Panc1 (cell line): ENCODE measurements around the gene ZNF12. TPM values are rescaled to one million over a fixed set of nuclear protein-coding genes. Genes with fewer than 3 reads are reported as not detected.

Source experiments
- ATAC-seq: fragments of 200-7000 bp; cut with Tn5 transposase; 2 replicates; pipeline ENCODE4 v1.9.1; 2020; ENCODE audit warnings: mild to moderate bottlenecking, moderate library complexity
- BruUV-seq: library from RNA; stranded (reverse); fragments of 400-500 nt; replicated peaks from 2 replicates; lab custom pipeline; 2021; lab: Mats Ljungman, UMichigan
- CTCF ChIA-PET: fragments of 300-600 bp; sonication (Branson Sonifier 250); formaldehyde crosslinking; loops from one replicate; lab custom pipeline; 2022; ENCODE audit warnings: antibody characterized with exemption; lab: Charles Lee
- POLR2A ChIA-PET: fragments of 300-600 bp; sonication (Branson Sonifier 250); formaldehyde crosslinking; loops from one replicate; lab custom pipeline; 2022; ENCODE audit warnings: antibody characterized with exemption; lab: Charles Lee
- DNase-seq: peaks from one replicate; pipeline ENCODE4 v3.0.0-alpha.2; 2010; ENCODE audit warnings: low read depth, low spot score
- H3K27ac ChIP-seq: 2 replicates; pipeline ENCODE4 v1.5.1; 2011; ENCODE audit warnings: mild to moderate bottlenecking, low read length, inconsistent platforms
- H3K27me3 ChIP-seq: fragments of 200-500 bp; sonication (Bioruptor generic); 2 replicates; pipeline ENCODE4 v1.6.0; 2014; ENCODE audit warnings: low read length, inconsistent platforms; ENCODE audit not compliant: control insufficient read depth, insufficient read depth
- H3K36me3 ChIP-seq: fragments of 200-500 bp; sonication (Bioruptor generic); 2 replicates; pipeline ENCODE4 v1.5.1; 2014; ENCODE audit warnings: inconsistent platforms, mild to moderate bottlenecking, low read length, moderate library complexity; ENCODE audit not compliant: control insufficient read depth, insufficient read depth
- H3K4me1 ChIP-seq: 2 replicates; pipeline ENCODE4 v1.5.1; 2011; ENCODE audit warnings: inconsistent platforms, mild to moderate bottlenecking, low read length, moderate library complexity; ENCODE audit not compliant: control insufficient read depth, insufficient read depth
- H3K4me3 ChIP-seq, 2 experiments: 2 replicates each; pipeline ENCODE4 v1.5.1; 2011 to 2012; ENCODE audit warnings: low read depth in 2 of 2, low read length in 2 of 2, mild to moderate bottlenecking in 2 of 2, inconsistent platforms in 1 of 2, moderate library complexity in 1 of 2
- H3K9me3 ChIP-seq: fragments of 200-500 bp; sonication (Bioruptor generic); 2 replicates; pipeline ENCODE4 v1.5.1; 2014; ENCODE audit warnings: low read depth, mild to moderate bottlenecking, inconsistent platforms, low read length, moderate library complexity; ENCODE audit not compliant: control insufficient read depth, insufficient read depth
- CTCF ChIP-seq: fragments of 450-650 bp; IDR thresholded peaks from 2 replicates; pipeline ENCODE4 v1.5.1; 2017; ENCODE audit warnings: mild to moderate bottlenecking
- POLR2AphosphoS5 ChIP-seq: IDR thresholded peaks from 2 replicates; pipeline ENCODE4 v1.6.1; 2012; ENCODE audit warnings: mild to moderate bottlenecking, low read depth, low read length, moderate library complexity
- SIN3A ChIP-seq: IDR thresholded peaks from 2 replicates; pipeline ENCODE4 v1.6.1; 2012; ENCODE audit warnings: low read depth, mild to moderate bottlenecking, low read length, moderate library complexity, borderline replicate concordance; ENCODE audit not compliant: insufficient read depth
- TCF7L2 ChIP-seq: IDR thresholded peaks from 2 replicates; pipeline ENCODE4 v1.6.1; 2011; ENCODE audit warnings: mild to moderate bottlenecking, low read depth, low read length, inconsistent platforms
- in situ Hi-C: cut with HindIII; loops from 2 replicates; pipeline ENCODE4 v1.10.0; 2016; ENCODE audit warnings: low sequenced_read_pairs, low pct_unique_long_range_greater_than_20kb
- intact Hi-C: fragments of 100-400 bp; cut with micrococcal nuclease; formaldehyde crosslinking; loops from one replicate; pipeline ENCODE4 v1.10.0; 2022; ENCODE audit not compliant: unreplicated experiment
- total RNA-seq: library from RNA; stranded (reverse); gene quantifications from one replicate; pipeline ENCODE4 v1.2.1, GENCODE V29; 2021; ENCODE audit not compliant: unreplicated experiment
- TF ChIP-seq, protein P1 (sequence below), 2 experiments: IDR thresholded peaks; 2 replicates each; pipeline ENCODE4 v1.6.1; 2011 to 2012; ENCODE audit warnings: low read depth in 2 of 2, control low read depth in 1 of 2, low read length in 1 of 2, mild to moderate bottlenecking in 1 of 2, moderate library complexity in 1 of 2; ENCODE audit not compliant: insufficient read depth in 1 of 2

The ZNF12 gene
- total RNA-seq, 1 experiment from 2014 or later = 37.3 TPM

DNA sequence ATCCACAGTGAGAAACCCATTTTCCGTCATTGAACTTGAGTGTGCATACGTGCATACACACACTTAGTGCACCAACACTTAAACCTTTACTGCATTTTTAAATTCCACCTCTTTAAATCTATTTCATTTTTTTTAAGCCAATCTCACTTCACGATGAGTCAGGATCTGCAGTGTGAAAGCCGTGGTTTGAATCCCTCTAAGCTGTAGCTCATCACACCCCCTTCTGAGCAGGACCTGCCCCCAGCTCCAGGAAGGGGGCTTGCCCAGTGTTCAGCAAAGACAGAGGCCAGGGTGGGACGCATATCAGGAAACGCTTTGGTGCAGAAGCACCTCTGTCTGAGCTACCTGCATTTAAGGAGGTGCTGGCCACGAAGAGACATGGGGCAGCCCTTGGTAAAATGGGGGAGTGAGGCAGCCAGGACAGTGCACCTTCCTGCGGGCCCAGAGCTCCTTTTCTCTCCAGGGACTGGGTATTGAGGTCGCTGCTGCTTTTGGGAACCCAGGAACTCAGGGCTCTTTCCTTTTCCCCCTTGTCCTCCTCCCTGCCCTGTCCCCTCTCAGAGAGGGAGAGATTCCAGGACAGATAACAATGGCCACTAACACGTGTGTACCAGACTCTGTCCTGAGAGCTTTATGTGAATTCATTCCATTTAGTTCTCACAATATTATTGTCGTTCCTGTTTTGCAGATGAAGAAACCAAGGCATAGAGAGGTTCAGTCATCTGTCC is 48.0 kb downstream of the ZNF12 start:
- POLR2A ChIA-PET = no interaction called here

DNA sequence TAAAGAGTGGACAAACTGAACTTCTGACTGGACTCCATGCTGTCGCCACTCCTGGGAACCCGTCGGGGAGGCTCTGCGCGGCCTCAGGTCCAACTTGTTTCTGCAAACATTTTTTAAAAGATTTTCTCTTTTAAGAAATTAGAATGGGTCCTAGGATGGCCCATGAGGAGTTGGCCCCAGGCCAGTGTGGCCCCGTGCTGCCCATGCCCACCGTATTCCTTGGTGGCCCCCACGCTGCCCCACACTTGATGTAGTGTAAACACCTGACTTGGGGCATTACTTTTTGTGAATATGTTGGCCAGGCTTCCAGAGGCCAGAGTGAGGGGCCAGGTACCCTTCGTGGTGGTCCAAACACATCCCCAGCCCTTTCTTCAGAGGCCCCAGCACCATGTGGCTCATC is 50.3 kb downstream of the ZNF12 start:
- intact Hi-C loops (no loop called here), in situ Hi-C loops (no loop called here)
- Histone ChIP-seq H3K4me1 (peaks cover 11% of the 10 kb centered on the region), H3K4me3 (no peak overlapping the region), H3K27me3 (no peaks in the 10 kb centered on the region), H3K9me3 (no peaks in the 10 kb centered on the region), H3K36me3 (no peaks in the 10 kb centered on the region; the same call in 1 of the 2 replicates), H3K27ac (no peak overlapping the region)
- TF ChIP-seq POLR2AphosphoS5 (no peak), CTCF (no peak), SIN3A (no peak), TCF7L2 (no peak)
- TF ChIP-seq, protein P1, sequence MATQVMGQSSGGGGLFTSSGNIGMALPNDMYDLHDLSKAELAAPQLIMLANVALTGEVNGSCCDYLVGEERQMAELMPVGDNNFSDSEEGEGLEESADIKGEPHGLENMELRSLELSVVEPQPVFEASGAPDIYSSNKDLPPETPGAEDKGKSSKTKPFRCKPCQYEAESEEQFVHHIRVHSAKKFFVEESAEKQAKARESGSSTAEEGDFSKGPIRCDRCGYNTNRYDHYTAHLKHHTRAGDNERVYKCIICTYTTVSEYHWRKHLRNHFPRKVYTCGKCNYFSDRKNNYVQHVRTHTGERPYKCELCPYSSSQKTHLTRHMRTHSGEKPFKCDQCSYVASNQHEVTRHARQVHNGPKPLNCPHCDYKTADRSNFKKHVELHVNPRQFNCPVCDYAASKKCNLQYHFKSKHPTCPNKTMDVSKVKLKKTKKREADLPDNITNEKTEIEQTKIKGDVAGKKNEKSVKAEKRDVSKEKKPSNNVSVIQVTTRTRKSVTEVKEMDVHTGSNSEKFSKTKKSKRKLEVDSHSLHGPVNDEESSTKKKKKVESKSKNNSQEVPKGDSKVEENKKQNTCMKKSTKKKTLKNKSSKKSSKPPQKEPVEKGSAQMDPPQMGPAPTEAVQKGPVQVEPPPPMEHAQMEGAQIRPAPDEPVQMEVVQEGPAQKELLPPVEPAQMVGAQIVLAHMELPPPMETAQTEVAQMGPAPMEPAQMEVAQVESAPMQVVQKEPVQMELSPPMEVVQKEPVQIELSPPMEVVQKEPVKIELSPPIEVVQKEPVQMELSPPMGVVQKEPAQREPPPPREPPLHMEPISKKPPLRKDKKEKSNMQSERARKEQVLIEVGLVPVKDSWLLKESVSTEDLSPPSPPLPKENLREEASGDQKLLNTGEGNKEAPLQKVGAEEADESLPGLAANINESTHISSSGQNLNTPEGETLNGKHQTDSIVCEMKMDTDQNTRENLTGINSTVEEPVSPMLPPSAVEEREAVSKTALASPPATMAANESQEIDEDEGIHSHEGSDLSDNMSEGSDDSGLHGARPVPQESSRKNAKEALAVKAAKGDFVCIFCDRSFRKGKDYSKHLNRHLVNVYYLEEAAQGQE (IDR thresholded peaks at IDR 0.05; ENCODE audit: insufficient read depth in 1 of 2, low read depth in 2 of 2, low read length in 1 of 2) = no peak
- DNase-seq (no peak), ATAC-seq (no peak)
- ChIA-PET CTCF (no interaction called here), POLR2A (interaction anchor here (0.6 kb wide), 1 partner anchor 216 kb away, joined by 3 read pairs; no protein-coding TSS in a partner anchor)
- BruUV-seq = no TSS peak

More for the DNA sequence above, 48.0 kb downstream of the ZNF12 start:
- peak; percentile 59 for ATAC-seq
- Histone ChIP-seq H3K36me3 (no peaks in the 10 kb centered on the region; the same call in 1 of the 2 replicates), H3K9me3 (no peaks in the 10 kb centered on the region), H3K4me3 (peak overlapping the region in 1 of 2 experiments; percentile 3; a peak in 1 of 4 replicates), H3K4me1 (peaks cover 11% of the 10 kb centered on the region), H3K27me3 (no peaks in the 10 kb centered on the region), H3K27ac (peak overlapping the region; percentile 12; the same call in 1 of the 2 replicates)
- no peak for DNase-seq
- no peak for TF ChIP-seq POLR2AphosphoS5
- intact Hi-C loops (no loop called here), in situ Hi-C loops (no loop called here)
- BruUV-seq = no TSS peak
- CTCF ChIA-PET = interaction anchor here (0.6 kb wide), 1 partner anchor 50 kb away, joined by 6 read pairs; no protein-coding TSS in a partner anchor
